ENCODE measurements around the gene RNU6-1.

Gene RNU6-1

GRCh38 chr15:67820122-67820991, 19.5 kb downstream of the RNU6-1 start:
- DNase-seq, result no peak

GRCh38 chr15:67819636-67820035, 20.2 kb downstream of the RNU6-1 start:
- DNase-seq, result no peak

GRCh38 chr15:67818464-67818863, 21.4 kb downstream of the RNU6-1 start:
- no peak for DNase-seq

GRCh38 chr15:67816668-67817067, 23.2 kb downstream of the RNU6-1 start:
- DNase-seq, result no peak

GRCh38 chr15:67815036-67815592, 24.7 kb downstream of the RNU6-1 start:
- DNase-seq, result no peak

- no peak for DNase-seq
Observed at GRCh38 chr15:67813104-67813634, 26.7 kb downstream of the RNU6-1 start.

GRCh38 chr15:67812241-67812644, 27.6 kb downstream of the RNU6-1 start:
- DNase-seq, result no peak

- DNase-seq, result no peak
Observed at GRCh38 chr15:67809866-67810265, 30.0 kb downstream of the RNU6-1 start.

GRCh38 chr15:67809441-67809840, 30.4 kb downstream of the RNU6-1 start:
- DNase-seq, result no peak

- no peak for DNase-seq
Observed at GRCh38 chr15:67808821-67809220, 31.0 kb downstream of the RNU6-1 start.

- DNase-seq, result no peak
Observed at GRCh38 chr15:67807836-67808235, 32.0 kb downstream of the RNU6-1 start.

- no peak for DNase-seq
Observed at GRCh38 chr15:67807141-67807540, 32.7 kb downstream of the RNU6-1 start.

- DNase-seq, result no peak
Observed at GRCh38 chr15:67806536-67806935, 33.3 kb downstream of the RNU6-1 start.

GRCh38 chr15:67805666-67806516, 34.0 kb downstream of the RNU6-1 start:
- no peak for DNase-seq

GRCh38 chr15:67805008-67805665, 34.7 kb downstream of the RNU6-1 start:
- DNase-seq, result no peak

GRCh38 chr15:67803996-67804843, 35.6 kb downstream of the RNU6-1 start:
- DNase-seq, result no peak

- DNase-seq, result no peak
Observed at GRCh38 chr15:67803299-67803698, 36.5 kb downstream of the RNU6-1 start.

GRCh38 chr15:67801926-67802914, 37.6 kb downstream of the RNU6-1 start:
- DNase-seq, result no peak

- no peak for DNase-seq
Observed at GRCh38 chr15:67801142-67801541, 38.7 kb downstream of the RNU6-1 start.

GRCh38 chr15:67799801-67800205, 40.0 kb downstream of the RNU6-1 start:
- DNase-seq, result no peak

Measured in activated CD4-positive, alpha-beta T cell treated with anti-CD3 and anti-CD28 coated beads for 48 hours (primary cell).